ENCODE results near the gene MEP1B.

Gene MEP1B

GRCh38 chr18:32190209-32190608, 370 bp downstream of the MEP1B start:
- no peak for TF ChIP-seq FOXP2 (optimal IDR thresholded peaks at IDR 0.05; ENCODE audit: borderline replicate concordance, extremely low read depth, extremely low read length, insufficient read depth)
- no peak for TF ChIP-seq POLR2AphosphoS5 (IDR thresholded peaks at IDR 0.05; ENCODE audit: low read depth, low read length)
- no peak for TF ChIP-seq TAF1 (IDR thresholded peaks at IDR 0.05; ENCODE audit: borderline replicate concordance, insufficient read depth, low read length)
- TF ChIP-seq SIN3A (IDR thresholded peaks at IDR 0.05; ENCODE audit: borderline replicate concordance, insufficient read depth, low read length): no peak
- no peak for TF ChIP-seq REST (IDR thresholded peaks at IDR 0.05; ENCODE audit: insufficient read depth in 1 of 2, low read depth in 2 of 2, low read length in 2 of 2)

GRCh38 chr18:32195881-32196815, 6.3 kb downstream of the MEP1B start:
- TF ChIP-seq FOXP2 (optimal IDR thresholded peaks at IDR 0.05; ENCODE audit: borderline replicate concordance, extremely low read depth, extremely low read length, insufficient read depth) (no peak), SIN3A (IDR thresholded peaks at IDR 0.05; ENCODE audit: borderline replicate concordance, insufficient read depth, low read length) (no peak), POLR2AphosphoS5 (IDR thresholded peaks at IDR 0.05; ENCODE audit: low read depth, low read length) (no peak), REST (IDR thresholded peaks at IDR 0.05; ENCODE audit: insufficient read depth in 1 of 2, low read depth in 2 of 2, low read length in 2 of 2) (no peak)

- no peak for TF ChIP-seq POLR2AphosphoS5 (IDR thresholded peaks at IDR 0.05; ENCODE audit: low read depth, low read length)
- TF ChIP-seq SIN3A (IDR thresholded peaks at IDR 0.05; ENCODE audit: borderline replicate concordance, insufficient read depth, low read length): no peak
- TF ChIP-seq TAF1 (IDR thresholded peaks at IDR 0.05; ENCODE audit: borderline replicate concordance, insufficient read depth, low read length): no peak
- no peak for TF ChIP-seq REST (IDR thresholded peaks at IDR 0.05; ENCODE audit: insufficient read depth in 1 of 2, low read depth in 2 of 2, low read length in 2 of 2)
- no peak for TF ChIP-seq FOXP2 (optimal IDR thresholded peaks at IDR 0.05; ENCODE audit: borderline replicate concordance, extremely low read depth, extremely low read length, insufficient read depth)
Measured at GRCh38 chr18:32200766-32201165, 10.9 kb downstream of the MEP1B start.

GRCh38 chr18:32201948-32202672, 12.3 kb downstream of the MEP1B start:
- TF ChIP-seq POLR2AphosphoS5 (IDR thresholded peaks at IDR 0.05; ENCODE audit: low read depth, low read length): no peak
- no peak for TF ChIP-seq TAF1 (IDR thresholded peaks at IDR 0.05; ENCODE audit: borderline replicate concordance, insufficient read depth, low read length)
- TF ChIP-seq FOXP2 (optimal IDR thresholded peaks at IDR 0.05; ENCODE audit: borderline replicate concordance, extremely low read depth, extremely low read length, insufficient read depth): no peak
- no peak for TF ChIP-seq REST (IDR thresholded peaks at IDR 0.05; ENCODE audit: insufficient read depth in 1 of 2, low read depth in 2 of 2, low read length in 2 of 2)
- no peak for TF ChIP-seq SIN3A (IDR thresholded peaks at IDR 0.05; ENCODE audit: borderline replicate concordance, insufficient read depth, low read length)
